Measurements from ENCODE around the gene PTPRM. TPM values are rescaled to one million over a fixed set of nuclear protein-coding genes. Genes with fewer than 3 reads are reported as not detected.

Gene PTPRM
- total and polyA plus RNA-seq, 7 donors: 3.9 to 151 (median 62.8) TPM

GRCh38 chr18:8020132-8020846 is 453.2 kb downstream of the PTPRM start:
- no peak for DNase-seq

GRCh38 chr18:8029061-8029460 is 461.9 kb downstream of the PTPRM start:
- H3K36me3 ChIP-seq: no peaks in the 10 kb centered on the region
- H3K9me3 ChIP-seq: no peaks in the 10 kb centered on the region
- no peaks in the 10 kb centered on the region for H3K27me3 ChIP-seq
- H3K27ac ChIP-seq: no peak overlapping the region
- no peaks in the 10 kb centered on the region for H3K4me1 ChIP-seq
- TF ChIP-seq CTCF (IDR thresholded peaks at IDR 0.05) (no peak), POLR2A (IDR thresholded peaks at IDR 0.05) (no peak)
- no peak for DNase-seq
- intact Hi-C loops (cut with DNase I): no loop called here
- H3K4me3 ChIP-seq: no peak overlapping the region

More at GRCh38 chr18:8020132-8020846, 453.2 kb downstream of the PTPRM start:
- Histone ChIP-seq H3K27me3 (no peaks in the 10 kb centered on the region), H3K36me3 (no peaks in the 10 kb centered on the region), H3K4me3 (peak overlapping the region in 1 of 4 donors; percentile 16), H3K9me3 (no peaks in the 10 kb centered on the region), H3K27ac (peak overlapping the region in 3 of 4 donors; percentile 32 to 62 (median 57)), H3K4me1 (peaks cover 0 to 14% (median 10%) of the 10 kb centered on the region in 4 donors)
- intact Hi-C loops (cut with DNase I): no loop called here
- WGBS, 2 donors: 33 to 54% methylated on average over 7 of the region's 7 CpGs
- TF ChIP-seq POLR2A (IDR thresholded peaks at IDR 0.05) (no peak), EP300 (IDR thresholded peaks at IDR 0.05) (no peak), CTCF (IDR thresholded peaks at IDR 0.05) (no peak), POLR2AphosphoS5 (IDR thresholded peaks at IDR 0.05) (peak in 2 of 4 donors; percentile 21 to 67)

- TF ChIP-seq POLR2A (IDR thresholded peaks at IDR 0.05): no peak
- TF ChIP-seq POLR2AphosphoS5 (IDR thresholded peaks at IDR 0.05): no peak
- no peak for TF ChIP-seq CTCF (IDR thresholded peaks at IDR 0.05)
- no peak for TF ChIP-seq EP300 (IDR thresholded peaks at IDR 0.05)
- WGBS, 2 donors: 96 to 98% methylated on average over 8 of the region's 8 CpGs
- intact Hi-C loops (cut with DNase I): no loop called here
Observed at GRCh38 chr18:8029731-8030130, 462.6 kb downstream of the PTPRM start.

GRCh38 chr18:8030201-8030600 is 463.1 kb downstream of the PTPRM start:
- DNase-seq: no peak
- 93 to 95% methylated on average over 4 of the region's 4 CpGs for WGBS, 2 donors
- TF ChIP-seq POLR2AphosphoS5 (IDR thresholded peaks at IDR 0.05) (no peak), EP300 (IDR thresholded peaks at IDR 0.05) (no peak), POLR2A (IDR thresholded peaks at IDR 0.05) (no peak), CTCF (IDR thresholded peaks at IDR 0.05) (no peak)
- Histone ChIP-seq H3K4me3 (no peak overlapping the region), H3K27ac (no peak overlapping the region), H3K27me3 (no peaks in the 10 kb centered on the region), H3K4me1 (no peaks in the 10 kb centered on the region), H3K36me3 (no peaks in the 10 kb centered on the region), H3K9me3 (no peaks in the 10 kb centered on the region)
- intact Hi-C loops (cut with DNase I): no loop called here

More at GRCh38 chr18:8029731-8030130, 462.6 kb downstream of the PTPRM start:
- no peak overlapping the region for H3K27ac ChIP-seq
- H3K9me3 ChIP-seq: no peaks in the 10 kb centered on the region
- H3K4me3 ChIP-seq: no peak overlapping the region
- H3K27me3 ChIP-seq: no peaks in the 10 kb centered on the region
- DNase-seq: no peak
- H3K36me3 ChIP-seq: no peaks in the 10 kb centered on the region
- no peaks in the 10 kb centered on the region for H3K4me1 ChIP-seq

- 81 to 83% methylated on average over 3 of the region's 3 CpGs for WGBS, 2 donors
- no peaks in the 10 kb centered on the region for H3K9me3 ChIP-seq
- intact Hi-C loops (cut with DNase I): no loop called here
Observed at GRCh38 chr18:8031496-8031895, 464.4 kb downstream of the PTPRM start.

More at GRCh38 chr18:8031496-8031895, 464.4 kb downstream of the PTPRM start:
- Histone ChIP-seq H3K4me3 (no peak overlapping the region), H3K36me3 (no peaks in the 10 kb centered on the region), H3K27me3 (no peaks in the 10 kb centered on the region), H3K4me1 (peaks cover 0 to under 1% (median 0%) of the 10 kb centered on the region in 4 donors), H3K27ac (no peak overlapping the region)
- DNase-seq: no peak
- TF ChIP-seq CTCF (IDR thresholded peaks at IDR 0.05): no peak

All from sigmoid colon (tissue), 7 donors.